SHP77 (cell line): ENCODE results near the gene TTPAL.

Source experiments
- DNase-seq, 2 experiments: peaks; one replicate each; lab custom pipeline; 2025; lab: John Stamatoyannopoulos, UW

TTPAL gene

DNA sequence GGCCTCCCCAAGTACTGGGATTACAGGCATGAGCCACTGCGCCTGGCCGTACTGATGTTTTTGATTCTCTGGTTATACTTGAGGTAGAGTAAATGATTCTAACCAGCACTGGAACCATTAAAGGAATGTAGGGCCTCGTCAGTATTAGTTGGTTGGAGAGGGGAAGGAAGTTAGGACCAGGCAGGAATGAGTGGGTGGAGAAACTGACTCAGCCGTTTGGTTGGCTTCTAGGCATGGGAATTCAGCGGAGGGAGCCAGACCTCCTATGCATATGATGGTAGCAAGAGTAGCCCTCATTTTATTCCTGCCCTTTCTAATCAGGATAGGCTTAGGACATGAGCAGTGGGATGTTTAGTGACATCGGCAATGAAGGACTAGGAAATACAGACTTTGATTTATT, 65.2 kb downstream of the TTPAL start:
- no peak for DNase-seq

DNA sequence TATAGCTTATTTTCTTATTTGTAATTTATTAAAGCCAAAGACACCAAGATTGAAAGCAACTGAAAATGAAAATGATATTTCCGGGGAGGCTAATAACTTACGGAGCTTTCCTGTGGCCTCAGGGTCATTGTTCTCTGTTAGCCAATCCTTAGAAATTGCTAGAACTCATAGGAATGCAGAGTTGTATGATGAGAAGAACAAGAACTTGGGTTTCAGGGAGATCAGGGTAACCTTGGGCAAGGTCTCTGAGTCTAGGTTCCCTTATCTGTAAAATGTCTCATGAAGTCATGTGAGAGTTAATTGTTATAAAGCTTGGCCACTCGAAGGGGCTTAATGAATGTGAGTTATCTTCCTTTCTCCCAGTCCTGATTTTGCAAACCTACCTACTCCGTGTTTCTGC, 66.3 kb downstream of the TTPAL start:
- no peak for DNase-seq

GRCh38 chr20:44542890-44543289, 67.2 kb downstream of the TTPAL start:
- DNase-seq = no peak

- DNase-seq = no peak
Measured at GRCh38 chr20:44543358-44543757, 67.7 kb downstream of the TTPAL start.
